Lung (tissue), 12 donors: ENCODE results near the gene CCDC15. TPM values are rescaled to one million over a fixed set of nuclear protein-coding genes. Genes with fewer than 3 reads are reported as not detected.
"Not testable (repeated sequence)": the region's sequence is repeated elsewhere in the genome, so short reads cannot be mapped to it uniquely, and the experiment has no call there.

Source experiments
- ATAC-seq: fragments of 200-7000 bp; cut with Tn5 transposase; one replicate; pipeline ENCODE4 v1.9.1; 2020; ENCODE audit warnings: moderate number of reproducible peaks; ENCODE audit not compliant: insufficient read depth, low FRiP score
- DNase-seq, 3 donors: peaks; one replicate each; pipeline ENCODE4 v3.0.0-alpha.2; 2013 to 2017
- H3K27ac ChIP-seq, 2 donors: one replicate each; pipeline ENCODE4 v1.5.1; 2013; ENCODE audit warnings: mild to moderate bottlenecking in 2 of 2, moderate library complexity in 2 of 2, control low read depth in 1 of 2, inconsistent platforms in 1 of 2, low read depth in 1 of 2, low read length in 1 of 2
- H3K27me3 ChIP-seq, 3 donors: one replicate each; pipeline ENCODE4 v1.5.1; 2013; ENCODE audit warnings: low read length in 2 of 3; ENCODE audit not compliant: control insufficient read depth in 3 of 3, insufficient read depth in 3 of 3
- H3K36me3 ChIP-seq, 4 donors: one replicate each; pipeline ENCODE4 v1.5.1; 2013; ENCODE audit warnings: low read length in 4 of 4, mild to moderate bottlenecking in 1 of 4, moderate library complexity in 1 of 4; ENCODE audit not compliant: control insufficient read depth in 4 of 4, insufficient read depth in 4 of 4
- H3K4me1 ChIP-seq, 5 donors: one replicate each; pipeline ENCODE4 v1.5.1; 2013; ENCODE audit warnings: low read length in 5 of 5, mild to moderate bottlenecking in 2 of 5, moderate library complexity in 1 of 5; ENCODE audit not compliant: control insufficient read depth in 5 of 5, insufficient read depth in 5 of 5
- H3K4me3 ChIP-seq: one replicate; pipeline ENCODE4 v1.5.1; 2013; ENCODE audit warnings: mild to moderate bottlenecking, control low read depth, moderate library complexity
- H3K9ac ChIP-seq, 2 donors: one replicate each; pipeline ENCODE4 v1.5.1; 2013; ENCODE audit warnings: low read length in 2 of 2, control low read depth in 1 of 2; ENCODE audit not compliant: insufficient read depth in 1 of 2
- H3K9me3 ChIP-seq, 4 donors: one replicate each; pipeline ENCODE4 v1.5.1; 2013; ENCODE audit warnings: low read length in 3 of 4, mild to moderate bottlenecking in 1 of 4, moderate library complexity in 1 of 4; ENCODE audit not compliant: control insufficient read depth in 4 of 4, insufficient read depth in 3 of 4
- CTCF ChIP-seq: IDR thresholded peaks from 2 replicates; pipeline ENCODE4 v1.5.1; 2012; ENCODE audit warnings: mild to moderate bottlenecking; ENCODE audit errors: control extremely low read depth, extremely low read depth
- WGBS, 2 donors: extraction: QIAGEN DNeasy Blood & Tissue Kit; methylation state at CpG; one replicate each; pipeline ENCODE4 v1.1.7; 2013; 5-methylcytosine and 5-hydroxymethylcytosine counted together
- polyA plus RNA-seq, 2 donors: library from polyadenylated mRNA; stranded (reverse); fragments of 200-250 nt; gene quantifications; one replicate each; pipeline ENCODE4 v1.2.1, GENCODE V29; 2013
- total RNA-seq, 2 donors: library from RNA; depleted of rRNA in 1 of 2; stranded (reverse); fragments of >200 nt in 1 of 2; gene quantifications; one replicate each; pipeline ENCODE4 v1.2.1, GENCODE V29; 2014 to 2021
- donor health status: control.
- donor health status: control.
- donor health status: Bipolar disorder and iron deficiency.
- donor health status: healthy.
- donor health status: DM: yes; HTN: yes; CAD: no.

CCDC15 gene
- total and polyA plus RNA-seq, 4 donors = 0.65 to 5.1 (median 1.1) TPM

- no peak for DNase-seq
Measured at GRCh38 chr11:125088576-125089455, 134.8 kb downstream of the CCDC15 start.

GRCh38 chr11:125089481-125089880, 135.5 kb downstream of the CCDC15 start:
- H3K4me1 ChIP-seq, H3K36me3 ChIP-seq, DNase-seq, ATAC-seq, H3K27ac ChIP-seq, H3K27me3 ChIP-seq, H3K4me3 ChIP-seq, H3K9me3 ChIP-seq, H3K9ac ChIP-seq: not testable (repeated sequence)
- WGBS, 2 donors = 92 to 98% methylated on average over 27 to 31 of the region's 31 CpGs

More at GRCh38 chr11:125088576-125089455, 134.8 kb downstream of the CCDC15 start:
- no peak overlapping the region for H3K9ac ChIP-seq
- H3K36me3 ChIP-seq = no peaks in the 10 kb centered on the region
- no peak overlapping the region for H3K27ac ChIP-seq
- no peak overlapping the region for H3K4me3 ChIP-seq
- 83 to 88% methylated on average over 20 of the region's 20 CpGs for WGBS, 2 donors
- H3K9me3 ChIP-seq = no peaks in the 10 kb centered on the region
- H3K4me1 ChIP-seq = peaks cover 0 to 8% (median 1%) of the 10 kb centered on the region in 5 donors
- no peak for ATAC-seq
- no peak for TF ChIP-seq CTCF
- H3K27me3 ChIP-seq = no peaks in the 10 kb centered on the region

- not testable (repeated sequence) for H3K9ac ChIP-seq, H3K4me3 ChIP-seq, H3K27ac ChIP-seq, DNase-seq, H3K36me3 ChIP-seq, ATAC-seq, H3K4me1 ChIP-seq, H3K9me3 ChIP-seq, H3K27me3 ChIP-seq
- WGBS, 2 donors = 78 to 82% methylated on average over 10 of the region's 10 CpGs
Measured at GRCh38 chr11:125090151-125090550, 136.1 kb downstream of the CCDC15 start.

GRCh38 chr11:125090816-125091215, 136.8 kb downstream of the CCDC15 start:
- ATAC-seq (no peak), DNase-seq (no peak)
- Histone ChIP-seq H3K9ac (no peak overlapping the region), H3K27ac (no peak overlapping the region), H3K27me3 (no peaks in the 10 kb centered on the region), H3K4me1 (peaks cover 0 to 8% (median 1%) of the 10 kb centered on the region in 5 donors), H3K9me3 (no peaks in the 10 kb centered on the region), H3K4me3 (no peak overlapping the region), H3K36me3 (peaks cover under 1 to 10% (median 2%) of the 10 kb centered on the region in 4 donors)
- 78 to 84% methylated on average over 6 of the region's 6 CpGs for WGBS, 2 donors
- no peak for TF ChIP-seq CTCF

Other genes with a start within 250 kb of the CCDC15 start
- 100 to 1,000 TPM in 1 of 2 donors, 10 to 100 TPM in 1; 27.2 to 117 TPM for gene NRGN, start 214.3 kb upstream of the CCDC15 start, total RNA-seq
- 100 to 1,000 TPM in 1 of 2 donors, 10 to 100 TPM in 1; 58.5 to 250 TPM for gene NRGN, start 214.3 kb upstream of the CCDC15 start, polyA plus RNA-seq
- gene VSIG2, start 201.9 kb upstream of the CCDC15 start, total RNA-seq = 10 to 100 TPM; 20.9 to 39.8 TPM
- 10 to 100 TPM; 20.2 to 30.4 TPM for gene VSIG2, start 201.9 kb upstream of the CCDC15 start, polyA plus RNA-seq
- 100 to 1,000 TPM; 122 to 142 TPM for gene ESAM, start 191.9 kb upstream of the CCDC15 start, total RNA-seq
- 100 to 1,000 TPM in 1 of 2 donors, 10 to 100 TPM in 1; 77.7 to 139 TPM for gene ESAM, start 191.9 kb upstream of the CCDC15 start, polyA plus RNA-seq
- 10 to 100 TPM; 15.0 to 33.6 TPM for gene MSANTD2, start 153.8 kb upstream of the CCDC15 start, total RNA-seq
- 10 to 100 TPM in 1 of 2 donors, 1 to 10 TPM in 1; 3.9 to 16.4 TPM for gene MSANTD2, start 153.8 kb upstream of the CCDC15 start, polyA plus RNA-seq
- 10 to 100 TPM; 16.7 to 16.8 TPM for gene ROBO3, start 88.8 kb upstream of the CCDC15 start, total RNA-seq
- gene ROBO3, start 88.8 kb upstream of the CCDC15 start, polyA plus RNA-seq = 10 to 100 TPM in 1 of 2 donors, 1 to 10 TPM in 1; 9.3 to 13.5 TPM
- 10 to 100 TPM; 51.7 to 52.1 TPM for gene ROBO4, start 56.3 kb upstream of the CCDC15 start, total RNA-seq
- 10 to 100 TPM; 27.3 to 32.1 TPM for gene ROBO4, start 56.3 kb upstream of the CCDC15 start, polyA plus RNA-seq
- not detected for gene HEPN1, start 35.0 kb upstream of the CCDC15 start, total RNA-seq
- not detected for gene HEPN1, start 35.0 kb upstream of the CCDC15 start, polyA plus RNA-seq
- gene HEPACAM, start 18.2 kb upstream of the CCDC15 start, total RNA-seq = not detected
- gene HEPACAM, start 18.2 kb upstream of the CCDC15 start, polyA plus RNA-seq = under 1 TPM in 1 of 2 donors, not detected in 1; 0.02 TPM
- 10 to 100 TPM in 1 of 2 donors, 1 to 10 TPM in 1; 5.3 to 13.2 TPM for gene SLC37A2, start 109.1 kb downstream of the CCDC15 start, total RNA-seq
- 10 to 100 TPM in 1 of 2 donors, 1 to 10 TPM in 1; 3.2 to 10.4 TPM for gene SLC37A2, start 109.1 kb downstream of the CCDC15 start, polyA plus RNA-seq
- 10 to 100 TPM; 24.6 to 39.9 TPM for gene TMEM218, start 157.4 kb downstream of the CCDC15 start, total RNA-seq
- gene TMEM218, start 157.4 kb downstream of the CCDC15 start, polyA plus RNA-seq = 10 to 100 TPM; 23.3 to 30.2 TPM
- gene PKNOX2, start 210.5 kb downstream of the CCDC15 start, total RNA-seq = 10 to 100 TPM in 1 of 2 donors, 1 to 10 TPM in 1; 9.3 to 10.6 TPM
- gene PKNOX2, start 210.5 kb downstream of the CCDC15 start, polyA plus RNA-seq = 1 to 10 TPM; 3.1 to 6.5 TPM